Cerebellar nuclear complex (tissue), 1 donor: ENCODE measurements around the gene GJB3.
"Not testable (repeated sequence)": the region's sequence is repeated elsewhere in the genome, so short reads cannot be mapped to it uniquely, and the experiment has no call there.

Experiments used
- DNase-seq, 2 experiments: peaks; one replicate each; lab custom pipeline; 2025; lab: John Stamatoyannopoulos, UW

GJB3 gene

DNA sequence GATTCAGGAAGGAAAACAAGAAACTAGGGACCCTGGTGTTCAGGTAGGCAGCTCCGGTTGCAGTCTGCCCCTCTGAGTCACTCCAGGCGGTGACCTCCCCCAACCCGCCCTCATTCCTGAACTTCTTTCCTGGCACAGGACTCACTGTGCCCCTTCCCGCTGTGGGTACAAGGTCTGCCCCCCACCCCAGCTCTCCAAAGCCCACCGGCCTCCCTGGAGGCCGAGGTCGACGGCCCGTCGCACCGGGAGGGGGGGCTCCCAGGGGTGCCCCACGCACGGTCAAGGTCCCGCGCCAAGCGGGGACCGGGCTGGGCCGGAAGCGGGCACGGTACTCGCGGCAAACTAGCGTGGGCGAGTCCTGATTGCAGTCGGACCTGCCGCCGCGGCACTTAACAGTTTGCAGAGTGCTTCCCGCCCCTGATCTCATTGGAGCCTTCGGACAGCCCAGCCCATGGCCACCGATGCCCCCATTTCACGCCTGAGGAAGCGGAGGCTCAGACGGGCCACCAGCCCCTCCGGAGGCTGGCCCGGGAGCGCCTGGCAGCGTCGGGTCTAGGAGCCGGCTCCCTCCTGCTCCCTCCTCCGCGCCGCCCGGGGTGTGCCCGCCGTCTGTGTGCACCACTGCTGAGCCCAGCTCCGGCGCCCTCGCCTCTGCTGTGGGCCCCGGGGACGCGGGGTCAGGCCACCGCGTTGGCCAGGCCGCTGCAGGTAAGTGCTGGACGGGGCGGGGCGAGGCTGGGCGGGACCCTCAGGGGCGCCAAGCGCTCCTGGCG, at the start of gene GJB3:
GJB3 (plus strand) TSS at position 144 of the 773 bp plus-strand sequence. CDS start 3,549 bp downstream, outside the sequence.
- DNase-seq, result no peak

GRCh38 chr1:34732831-34733230, 48.2 kb upstream of the GJB3 start:
- DNase-seq, result not testable (repeated sequence)

- no peak for DNase-seq
Measured at GRCh38 chr1:34736692-34737091, 44.3 kb upstream of the GJB3 start.

GRCh38 chr1:34737236-34737635, 43.8 kb upstream of the GJB3 start:
- not testable (repeated sequence) for DNase-seq

- no peak for DNase-seq
Measured at GRCh38 chr1:34739613-34740012, 41.4 kb upstream of the GJB3 start.

DNA sequence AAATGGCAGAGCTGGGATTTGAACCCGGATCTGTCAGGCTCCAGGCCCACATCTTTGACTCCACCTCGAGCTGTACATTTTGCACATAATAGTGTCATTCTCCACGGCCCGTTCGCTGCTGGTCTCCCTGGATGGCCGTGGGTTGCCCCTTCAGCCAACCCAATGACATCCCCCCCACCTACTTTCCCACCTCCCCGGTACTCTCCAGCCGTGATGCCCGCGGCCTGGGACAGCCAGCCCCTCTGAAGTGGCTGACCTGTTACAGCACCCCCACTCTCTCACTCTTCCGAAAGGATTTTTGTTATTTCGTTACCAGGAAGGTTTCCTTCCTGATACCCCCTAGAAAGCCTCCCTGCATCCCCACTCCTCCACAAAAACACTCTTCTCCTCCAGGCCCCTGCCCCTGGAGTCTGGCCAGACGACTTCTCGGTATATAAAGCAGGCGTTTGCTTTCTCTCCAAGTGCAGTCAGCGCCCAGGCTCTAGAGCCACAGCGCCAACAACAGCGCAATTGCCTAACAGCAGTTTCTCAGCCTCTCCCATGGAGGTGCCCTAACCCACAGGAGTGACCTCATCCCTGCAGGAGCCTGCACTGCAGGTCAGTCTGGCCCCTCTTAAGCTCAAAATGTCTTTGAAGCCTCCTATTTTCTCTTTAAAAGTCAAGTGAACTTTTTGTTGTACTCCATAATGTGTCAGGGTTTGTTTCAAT, 40.7 kb upstream of the GJB3 start:
- no peak for DNase-seq

GRCh38 chr1:34742667-34743270, 38.2 kb upstream of the GJB3 start:
- peak in 1 of 2 experiments; percentile 30 for DNase-seq

DNA sequence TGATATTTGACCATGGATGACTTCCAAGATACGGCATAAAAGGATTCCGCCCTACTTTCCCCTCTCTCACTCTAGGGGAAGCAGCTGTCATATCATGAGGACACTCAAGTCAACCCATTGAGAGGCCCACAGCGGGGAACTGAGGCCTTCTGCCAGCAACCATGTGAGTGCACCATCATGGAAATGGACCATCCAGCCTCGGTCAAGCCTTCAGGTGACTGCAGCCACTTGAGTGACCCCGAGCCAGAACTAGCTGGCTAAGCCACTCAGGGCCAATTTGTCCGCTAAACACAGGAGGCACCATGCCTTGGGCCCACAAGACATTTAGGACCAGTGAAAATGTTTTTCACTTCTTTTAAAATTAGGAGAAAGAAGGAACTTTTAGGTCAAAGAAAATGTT, 37.2 kb upstream of the GJB3 start:
- no peak for DNase-seq

- DNase-seq, result no peak
Measured at GRCh38 chr1:34744851-34745250, 36.2 kb upstream of the GJB3 start.

- no peak for DNase-seq
Measured at GRCh38 chr1:34745666-34746065, 35.3 kb upstream of the GJB3 start.

GRCh38 chr1:34746101-34746500, 34.9 kb upstream of the GJB3 start:
- DNase-seq, result no peak

GRCh38 chr1:34746785-34747637, 34.0 kb upstream of the GJB3 start:
- no peak for DNase-seq

GRCh38 chr1:34747638-34747941, 33.4 kb upstream of the GJB3 start:
- no peak for DNase-seq

DNA sequence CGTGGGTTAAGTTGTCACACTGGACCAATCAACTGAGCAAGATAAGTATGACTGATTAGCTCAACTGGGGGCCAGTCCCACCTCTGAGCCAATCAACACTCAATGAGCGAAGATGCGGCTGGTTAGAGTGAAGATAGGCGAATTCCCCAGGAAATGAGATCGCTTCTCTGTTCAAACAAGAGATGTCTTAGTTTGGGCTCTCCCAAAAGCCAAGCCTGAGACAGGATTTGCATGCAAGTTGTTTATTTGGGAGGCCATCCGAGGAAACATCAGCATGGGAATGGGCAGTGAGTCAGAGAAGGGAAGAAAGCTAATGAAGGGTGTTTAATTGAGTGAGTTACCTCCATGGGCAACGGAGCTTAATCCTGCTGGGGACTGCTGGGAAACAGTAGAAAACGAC, 31.0 kb upstream of the GJB3 start:
- no peak for DNase-seq

- DNase-seq, result no peak
Measured at GRCh38 chr1:34750610-34751009, 30.4 kb upstream of the GJB3 start.

GRCh38 chr1:34753163-34753562, 27.9 kb upstream of the GJB3 start:
- no peak for DNase-seq

DNA sequence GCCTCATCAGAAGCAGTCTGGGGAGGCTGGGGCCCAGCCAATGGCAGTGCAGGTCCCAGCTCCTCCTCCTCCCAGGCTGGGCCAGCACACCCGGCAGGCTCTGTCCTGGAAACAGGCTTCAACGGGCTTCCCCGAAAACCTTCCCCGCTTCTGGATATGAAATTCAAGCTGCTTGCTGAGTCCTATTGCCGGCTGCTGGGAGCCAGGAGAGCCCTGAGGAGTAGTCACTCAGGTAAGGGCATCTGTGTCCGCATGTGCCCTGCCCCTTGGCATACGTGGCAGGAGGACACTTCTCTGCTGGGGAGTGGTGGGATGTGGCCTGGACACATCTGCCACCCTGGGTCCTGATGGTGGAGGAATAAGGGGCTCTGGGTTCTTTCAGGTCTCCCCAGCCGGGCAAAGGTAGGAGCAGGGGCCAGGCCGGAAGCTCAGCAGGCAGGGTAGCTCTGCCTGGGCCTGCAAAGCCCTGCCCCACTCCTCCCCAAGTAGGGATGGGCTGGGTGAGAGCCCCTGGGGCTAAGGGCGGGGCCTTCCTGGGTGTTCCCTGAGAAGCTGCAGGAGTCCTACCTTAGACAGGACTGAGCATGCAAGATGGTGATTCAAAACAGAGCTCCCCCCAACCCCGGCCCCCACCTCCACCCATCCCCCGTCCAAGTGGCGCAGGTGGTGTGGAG, 25.9 kb upstream of the GJB3 start, which contains the start of gene GJB5:
GJB5 (plus strand) TSS at position 84 of the 674 bp plus-strand sequence. CDS start 2,284 bp downstream, outside the sequence.
- no peak for DNase-seq

- no peak for DNase-seq
Measured at GRCh38 chr1:34755961-34756360, 25.1 kb upstream of the GJB3 start.

DNA sequence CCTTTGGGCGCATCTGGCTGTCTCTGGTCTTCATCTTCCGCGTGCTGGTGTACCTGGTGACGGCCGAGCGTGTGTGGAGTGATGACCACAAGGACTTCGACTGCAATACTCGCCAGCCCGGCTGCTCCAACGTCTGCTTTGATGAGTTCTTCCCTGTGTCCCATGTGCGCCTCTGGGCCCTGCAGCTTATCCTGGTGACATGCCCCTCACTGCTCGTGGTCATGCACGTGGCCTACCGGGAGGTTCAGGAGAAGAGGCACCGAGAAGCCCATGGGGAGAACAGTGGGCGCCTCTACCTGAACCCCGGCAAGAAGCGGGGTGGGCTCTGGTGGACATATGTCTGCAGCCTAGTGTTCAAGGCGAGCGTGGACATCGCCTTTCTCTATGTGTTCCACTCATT, 23.6 kb upstream of the GJB3 start:
- no peak for DNase-seq

DNA sequence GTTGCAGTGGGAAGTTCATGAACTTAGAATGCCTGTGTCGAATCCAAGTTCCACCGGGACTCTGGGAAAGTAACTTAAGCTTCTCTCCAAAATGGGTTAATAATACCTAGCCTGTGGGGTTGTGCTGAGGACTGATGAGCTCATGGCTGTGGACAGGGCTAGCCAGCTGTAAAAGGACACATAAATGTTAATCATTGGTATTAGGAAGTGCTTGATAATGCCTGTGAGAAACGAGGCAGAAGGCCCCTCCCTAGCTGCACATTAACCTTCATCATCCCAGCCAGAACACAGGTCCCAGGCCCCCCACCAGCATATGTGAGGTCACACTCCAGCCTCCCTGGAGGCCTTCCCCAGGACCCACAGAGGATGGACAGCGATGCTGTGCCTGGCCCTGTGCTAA, 22.3 kb upstream of the GJB3 start:
- DNase-seq, result no peak

DNA sequence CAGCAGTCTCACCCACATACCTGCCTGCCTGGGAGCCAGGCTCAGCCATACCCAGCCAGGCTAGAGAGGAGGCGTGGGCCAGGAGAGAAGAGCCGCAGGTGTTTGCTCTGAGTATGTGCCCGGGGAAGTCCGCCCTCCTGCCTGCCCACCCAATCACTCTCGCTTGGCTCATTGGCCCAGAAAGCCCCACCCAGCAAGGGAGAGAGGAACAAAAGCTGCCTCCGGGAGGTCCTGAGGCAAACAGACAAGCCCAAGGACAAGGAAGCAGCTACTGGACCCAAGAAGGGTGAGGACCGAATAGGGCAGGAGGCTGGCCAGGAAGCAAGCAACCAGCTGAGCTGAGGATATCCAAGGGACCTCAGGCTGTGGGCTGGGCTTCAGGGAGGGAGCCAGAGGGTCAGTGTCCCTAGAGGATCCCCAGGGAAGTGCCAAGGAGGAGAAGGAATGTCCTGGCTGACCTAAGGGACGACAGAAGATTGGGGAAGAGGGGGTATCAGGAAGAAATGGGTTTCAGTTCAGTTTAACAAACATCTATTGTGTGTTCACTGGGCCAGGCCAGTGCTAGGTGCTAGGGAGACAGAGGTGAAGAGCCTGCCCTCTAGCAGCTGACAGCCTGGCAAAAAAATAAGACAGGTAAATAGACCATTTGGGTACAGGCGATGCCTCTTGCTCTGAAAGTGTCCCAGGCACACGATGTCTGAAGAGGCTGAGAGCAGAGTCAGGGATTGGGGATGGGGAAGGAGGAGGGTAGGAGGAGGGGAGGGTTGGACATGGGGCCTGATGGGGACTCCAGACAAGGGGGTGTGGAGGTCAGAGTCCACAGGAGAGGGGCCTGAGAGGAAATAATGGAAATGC, 21.3 kb upstream of the GJB3 start, which contains the start of gene GJB4:
GJB4 (plus strand) TSS at position 238 of the 855 bp plus-strand sequence. CDS start 1,515 bp downstream, outside the sequence.
- DNase-seq, result no peak
